ENCODE results near the gene KPNA6. TPM values are rescaled to one million over a fixed set of nuclear protein-coding genes. Genes with fewer than 3 reads are reported as not detected.

KPNA6 gene
- total RNA-seq, 1 experiment from 2014 or later = 114 TPM

GRCh38 chr1:32178380-32179192, 70.7 kb downstream of the KPNA6 start:
- H3K23me2 ChIP-seq (ENCODE audit: insufficient read length, low read depth, low read length, poor library complexity, severe bottlenecking) = peaks cover 7% of the 10 kb centered on the region
- H4K20me1 ChIP-seq (ENCODE audit: control insufficient read depth, insufficient read depth, insufficient read length) = no peaks in the 10 kb centered on the region
- H3K14ac ChIP-seq (ENCODE audit: insufficient read depth, low read length) = no peak overlapping the region
- no peak overlapping the region for H3K9ac ChIP-seq (ENCODE audit: extremely low read depth, insufficient read length, low read length)
- DNase-seq = no peak
- peaks cover 24 to 51% (median 38%) of the 10 kb centered on the region in 3 experiments; a peak in 6 of 7 replicates for H3K36me3 Mint-ChIP-seq (ENCODE audit: insufficient read depth in 1 of 3, low read depth in 3 of 3)
- no peak overlapping the region for H2BK15ac ChIP-seq (ENCODE audit: low read depth, low read length)
- peaks cover 4% of the 10 kb centered on the region; the same call in 1 of the 2 replicates for H3K79me2 ChIP-seq (ENCODE audit: insufficient read depth, low read length)
- no peak overlapping the region for H2BK5ac ChIP-seq (ENCODE audit: insufficient read length, low read length)
- H3K9me3 ChIP-seq (ENCODE audit: control insufficient read depth, low read depth, low read length) = no peaks in the 10 kb centered on the region
- H3K23ac ChIP-seq (ENCODE audit: insufficient read length, low read depth, low read length) = no peak overlapping the region
- H3K27ac ChIP-seq (ENCODE audit: insufficient read length, low read depth, low read length) = no peak overlapping the region
- peak overlapping the region; percentile 86 to 92 for H3K4me3 Mint-ChIP-seq
- no peaks in the 10 kb centered on the region for H3K9me3 Mint-ChIP-seq
- H4K5ac ChIP-seq (ENCODE audit: insufficient read length, low read depth, low read length) = no peak overlapping the region
- H2AFZ ChIP-seq (ENCODE audit: low read length) = no peak overlapping the region
- no peak overlapping the region for H3K56ac ChIP-seq (ENCODE audit: insufficient read length, low read depth, low read length)
- H3K4ac ChIP-seq (ENCODE audit: low read depth, low read length) = no peak overlapping the region
- no peaks in the 10 kb centered on the region for H3K27me3 Mint-ChIP-seq (ENCODE audit: low read depth)
- no peak overlapping the region for H3T11ph ChIP-seq (ENCODE audit: low read length)
- peak overlapping the region in 2 of 3 experiments; percentile 89 to 90; a peak in 4 of 7 replicates for H3K27ac Mint-ChIP-seq
- no CpG with 5 or more reads among the region's 7 CpGs for WGBS (ENCODE audit: extremely low coverage, insufficient read length, low lambda C conversion rate)
- H3K4me1 ChIP-seq (ENCODE audit: insufficient read depth, low read length) = peaks cover 6% of the 10 kb centered on the region
- peaks cover 28 to 33% of the 10 kb centered on the region in 2 experiments for H3K4me1 Mint-ChIP-seq
- H3K4me2 ChIP-seq (ENCODE audit: insufficient read depth, insufficient read length, low read length) = peak overlapping the region; percentile 11
- no peaks in the 10 kb centered on the region for H3K27me3 ChIP-seq (ENCODE audit: insufficient read depth, low read length)
- no peak overlapping the region for H2BK20ac ChIP-seq (ENCODE audit: low read depth, low read length, poor library complexity, severe bottlenecking)
- peaks cover 6% of the 10 kb centered on the region for H3K79me1 ChIP-seq (ENCODE audit: insufficient read depth, low read depth, low read length, poor library complexity, severe bottlenecking)
- H2BK12ac ChIP-seq (ENCODE audit: insufficient read length, low read depth, low read length) = no peak overlapping the region
- no peak overlapping the region for H4K8ac ChIP-seq (replicated peaks; ENCODE audit: insufficient read length, low read depth, low read length)
- H3K18ac ChIP-seq (ENCODE audit: insufficient read length, low read depth, low read length) = no peak overlapping the region
- TF ChIP-seq, protein P1, sequence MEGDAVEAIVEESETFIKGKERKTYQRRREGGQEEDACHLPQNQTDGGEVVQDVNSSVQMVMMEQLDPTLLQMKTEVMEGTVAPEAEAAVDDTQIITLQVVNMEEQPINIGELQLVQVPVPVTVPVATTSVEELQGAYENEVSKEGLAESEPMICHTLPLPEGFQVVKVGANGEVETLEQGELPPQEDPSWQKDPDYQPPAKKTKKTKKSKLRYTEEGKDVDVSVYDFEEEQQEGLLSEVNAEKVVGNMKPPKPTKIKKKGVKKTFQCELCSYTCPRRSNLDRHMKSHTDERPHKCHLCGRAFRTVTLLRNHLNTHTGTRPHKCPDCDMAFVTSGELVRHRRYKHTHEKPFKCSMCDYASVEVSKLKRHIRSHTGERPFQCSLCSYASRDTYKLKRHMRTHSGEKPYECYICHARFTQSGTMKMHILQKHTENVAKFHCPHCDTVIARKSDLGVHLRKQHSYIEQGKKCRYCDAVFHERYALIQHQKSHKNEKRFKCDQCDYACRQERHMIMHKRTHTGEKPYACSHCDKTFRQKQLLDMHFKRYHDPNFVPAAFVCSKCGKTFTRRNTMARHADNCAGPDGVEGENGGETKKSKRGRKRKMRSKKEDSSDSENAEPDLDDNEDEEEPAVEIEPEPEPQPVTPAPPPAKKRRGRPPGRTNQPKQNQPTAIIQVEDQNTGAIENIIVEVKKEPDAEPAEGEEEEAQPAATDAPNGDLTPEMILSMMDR (conservative IDR thresholded peaks at IDR 0.05) = no peak
- no peak overlapping the region for H2BK120ac ChIP-seq (ENCODE audit: low read depth, low read length, poor library complexity, severe bottlenecking)
- H2AK5ac ChIP-seq (ENCODE audit: insufficient read length, low read length) = no peak overlapping the region
- no peak overlapping the region for H4K91ac ChIP-seq (ENCODE audit: insufficient read length, low read depth, low read length)

Data from H9 (cell line).